Adrenal gland (tissue), 12 donors: ENCODE results near the gene CXorf49B. TPM values are rescaled to one million over a fixed set of nuclear protein-coding genes. Genes with fewer than 3 reads are reported as not detected.

Experiments used
- DNase-seq, 7 donors: peaks; one replicate each; pipeline ENCODE4 v3.0.0-alpha.2; 2019 to 2020
- H3K27ac ChIP-seq, 5 donors: fragments of 200-600 bp; sonication (generic) in 4 of 5; 1 replicate in 3 of 5; 2 replicates in 2 of 5; pipeline versions ENCODE4 v1.5.1 to v1.8.0; 2016 to 2020; ENCODE audit warnings: mild to moderate bottlenecking in 1 of 5
- H3K27me3 ChIP-seq: fragments of 200-600 bp; 2 replicates; pipeline ENCODE4 v1.8.0; 2021
- H3K36me3 ChIP-seq, 2 donors: fragments of 200-600 bp; replicated peaks in 1 of 2; 1 replicate in 1 of 2; 2 replicates in 1 of 2; pipeline versions ENCODE4 v1.5.1 to v1.8.0; 2018 to 2022
- H3K4me1 ChIP-seq, 2 donors: fragments of 200-600 bp; replicated peaks in 1 of 2; 1 replicate in 1 of 2; 2 replicates in 1 of 2; pipeline versions ENCODE4 v1.5.1 to v1.8.0; 2018 to 2021
- H3K4me3 ChIP-seq, 4 donors: fragments of 200-600 bp; sonication (generic) in 3 of 4; one replicate each; pipeline ENCODE4 v1.5.1; 2016 to 2018
- H3K9me3 ChIP-seq, 3 donors: fragments of 200-600 bp; sonication (generic) in 1 of 3; replicated peaks in 1 of 3; 1 replicate in 2 of 3; 2 replicates in 1 of 3; pipeline versions ENCODE4 v1.5.1 to v1.8.0; 2016 to 2021
- POLR2A ChIP-seq, 2 donors: fragments of 450-650 bp; IDR thresholded peaks; one replicate each; pipeline ENCODE4 v1.6.1; 2017; ENCODE audit warnings: antibody characterized with exemption in 2 of 2, mild to moderate bottlenecking in 2 of 2, moderate library complexity in 1 of 2
- WGBS, 4 donors: extraction: QIAGEN DNeasy Blood & Tissue Kit in 2 of 4; methylation state at CpG; one replicate each; pipeline versions ENCODE4 v1.1.5 to v1.1.7; 2013 to 2017; 5-methylcytosine and 5-hydroxymethylcytosine counted together
- intact Hi-C, 2 donors: fragments of 100-400 bp; cut with DNase I; formaldehyde crosslinking; loops; one replicate each; pipeline versions ENCODE4 v1.14.1 to v1.15.0; 2022 to 2023
- polyA plus RNA-seq, 3 donors: library from polyadenylated mRNA; stranded (reverse); fragments of 200-250 nt in 2 of 3; fragments of 350-450 nt in 1 of 3; fragmentation: Illumina TruSeq in 1 of 3; extraction: RNeasy Lipid Tissue Mini Kit (QIAGEN cat#74804) in 1 of 3; gene quantifications; one replicate each; pipeline ENCODE4 v1.2.3, GENCODE V29; 2013 to 2014
- small RNA-seq, 2 donors: library from RNA; depleted of rRNA; stranded (forward); fragments of <200 nt; gene quantifications; one replicate each; pipeline ENCODE3, GENCODE V24; 2016
- total RNA-seq, 9 donors: library from RNA; depleted of rRNA in 4 of 9; stranded (reverse); fragments of >200 nt in 4 of 9; fragments of 120-200 nt in 1 of 9; fragmentation: NEBNext Ultra II Directional in 1 of 9; extraction: Animal tissue kit (Norgen Biotek cat#: 25700) in 1 of 9; gene quantifications; one replicate each; pipeline versions ENCODE4 v1.1.0 to v1.2.4, GENCODE V29; 2013 to 2023
- TF ChIP-seq, protein P1 (sequence below), 6 experiments: fragments of 450-650 bp in 4 of 6; fragments of 200-600 bp in 2 of 6; sonication (generic) in 1 of 6; IDR thresholded peaks; 1 replicate in 5 of 6; 2 replicates in 1 of 6; pipeline versions ENCODE4 v1.5.1 to v1.8.0; 2016 to 2021; ENCODE audit warnings: antibody characterized with exemption in 6 of 6, mild to moderate bottlenecking in 2 of 6, moderate library complexity in 1 of 6
- donor health status: healthy with polysubstance abuse.
- donor health status: Bipolar disorder and iron deficiency.
- donor health status: DM: yes; HTN: yes; CAD: no.
- donor health status: DM: no; HTN: no; CAD: no.
- donor health status: DM: no; HTN: no; CAD: no.
- donor health status: DM: yes; HTN: yes; CAD: no.

Gene CXorf49B
- total and polyA plus RNA-seq, 12 donors = not detected

- no peak for DNase-seq
- 81 to 85% (median 82%) methylated on average over 11 to 25 of the region's 25 CpGs; no CpG with 5 or more reads in 1 of the 4 donors for WGBS, 4 donors
Observed at GRCh38 chrX:71814123-71814912, 51.2 kb downstream of the CXorf49B start.

GRCh38 chrX:71815121-71815905 is 52.2 kb downstream of the CXorf49B start:
- no peak overlapping the region for H3K27ac ChIP-seq
- no peak overlapping the region for H3K4me3 ChIP-seq
- intact Hi-C loops = no loop called here
- H3K4me1 ChIP-seq = no peaks in the 10 kb centered on the region
- peaks cover 24% of the 10 kb centered on the region for H3K27me3 ChIP-seq
- no peak for DNase-seq
- no peaks in the 10 kb centered on the region for H3K36me3 ChIP-seq
- H3K9me3 ChIP-seq = no peaks in the 10 kb centered on the region
- 74 to 79% (median 76%) methylated on average over 3 to 14 of the region's 14 CpGs for WGBS, 4 donors
- TF ChIP-seq, protein P1, sequence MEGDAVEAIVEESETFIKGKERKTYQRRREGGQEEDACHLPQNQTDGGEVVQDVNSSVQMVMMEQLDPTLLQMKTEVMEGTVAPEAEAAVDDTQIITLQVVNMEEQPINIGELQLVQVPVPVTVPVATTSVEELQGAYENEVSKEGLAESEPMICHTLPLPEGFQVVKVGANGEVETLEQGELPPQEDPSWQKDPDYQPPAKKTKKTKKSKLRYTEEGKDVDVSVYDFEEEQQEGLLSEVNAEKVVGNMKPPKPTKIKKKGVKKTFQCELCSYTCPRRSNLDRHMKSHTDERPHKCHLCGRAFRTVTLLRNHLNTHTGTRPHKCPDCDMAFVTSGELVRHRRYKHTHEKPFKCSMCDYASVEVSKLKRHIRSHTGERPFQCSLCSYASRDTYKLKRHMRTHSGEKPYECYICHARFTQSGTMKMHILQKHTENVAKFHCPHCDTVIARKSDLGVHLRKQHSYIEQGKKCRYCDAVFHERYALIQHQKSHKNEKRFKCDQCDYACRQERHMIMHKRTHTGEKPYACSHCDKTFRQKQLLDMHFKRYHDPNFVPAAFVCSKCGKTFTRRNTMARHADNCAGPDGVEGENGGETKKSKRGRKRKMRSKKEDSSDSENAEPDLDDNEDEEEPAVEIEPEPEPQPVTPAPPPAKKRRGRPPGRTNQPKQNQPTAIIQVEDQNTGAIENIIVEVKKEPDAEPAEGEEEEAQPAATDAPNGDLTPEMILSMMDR (IDR thresholded peaks at IDR 0.05) = no peak
- no peak for TF ChIP-seq POLR2A (IDR thresholded peaks at IDR 0.05)

More at GRCh38 chrX:71814123-71814912, 51.2 kb downstream of the CXorf49B start:
- no peak overlapping the region for H3K4me3 ChIP-seq
- intact Hi-C loops = no loop called here
- H3K4me1 ChIP-seq = no peaks in the 10 kb centered on the region
- TF ChIP-seq, protein P1 (IDR thresholded peaks at IDR 0.05) = no peak
- TF ChIP-seq POLR2A (IDR thresholded peaks at IDR 0.05) = no peak
- H3K27me3 ChIP-seq = peaks cover 24% of the 10 kb centered on the region
- no peak overlapping the region for H3K27ac ChIP-seq
- no peaks in the 10 kb centered on the region for H3K9me3 ChIP-seq
- no peaks in the 10 kb centered on the region for H3K36me3 ChIP-seq

DNA sequence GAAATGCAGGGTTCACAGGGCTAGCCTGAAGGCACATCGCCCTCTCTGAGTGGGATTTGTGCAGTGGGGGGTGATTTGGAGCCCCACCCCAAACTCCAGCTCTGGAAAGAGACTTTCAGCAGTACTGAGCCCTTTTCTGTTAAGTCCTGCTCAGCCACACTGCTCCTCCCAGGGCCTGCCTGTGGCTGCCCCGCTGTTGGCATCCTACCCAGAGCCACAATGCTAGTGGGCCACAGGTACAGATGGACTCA is 52.7 kb downstream of the CXorf49B start:
- H3K27me3 ChIP-seq = peaks cover 24% of the 10 kb centered on the region
- no peaks in the 10 kb centered on the region for H3K9me3 ChIP-seq
- intact Hi-C loops = no loop called here
- no peaks in the 10 kb centered on the region for H3K4me1 ChIP-seq
- no peak overlapping the region for H3K27ac ChIP-seq
- WGBS, 4 donors = 40 to 53% (median 42%) methylated on average over 1 to 2 of the region's 2 CpGs; no CpG with 5 or more reads in 1 of the 4 donors
- H3K4me3 ChIP-seq = no peak overlapping the region
- TF ChIP-seq POLR2A (IDR thresholded peaks at IDR 0.05) = no peak
- TF ChIP-seq, protein P1 (IDR thresholded peaks at IDR 0.05) = no peak
- DNase-seq = no peak
- H3K36me3 ChIP-seq = no peaks in the 10 kb centered on the region

Small RNAs within 50 kb of the gene (small RNA-seq; reads per million reads assigned to genes)
- gene BX276092.1 = 0 reads per million in 2 donors
- 0 reads per million in 2 donors for gene BX276092.6
- 0 reads per million in 2 donors for gene BX276092.8

Other genes with a start within 250 kb of the CXorf49B start
- 100 to 1,000 TPM in 6 of 9 donors, 10 to 100 TPM in 3; 38.0 to 164 (median 104) TPM for gene OGT, start 230.2 kb upstream of the CXorf49B start, total RNA-seq
- 100 to 1,000 TPM in 1 of 3 donors, 10 to 100 TPM in 2; 38.6 to 127 (median 77.0) TPM for gene OGT, start 230.2 kb upstream of the CXorf49B start, polyA plus RNA-seq
- gene GCNA, start 184.9 kb upstream of the CXorf49B start, total RNA-seq = 1 to 10 TPM in 7 of 9 donors, under 1 TPM in 2; 0.18 to 6.6 (median 1.8) TPM
- 10 to 100 TPM in 1 of 3 donors, 1 to 10 TPM in 2; 1.9 to 23.3 (median 2.6) TPM for gene GCNA, start 184.9 kb upstream of the CXorf49B start, polyA plus RNA-seq
- gene CXCR3, start 144.8 kb upstream of the CXorf49B start, total RNA-seq = under 1 TPM in 5 of 9 donors, not detected in 4; 0.27 to 0.79 (median 0.39) TPM
- 1 to 10 TPM in 2 of 3 donors, under 1 TPM in 1; 0.20 to 1.6 (median 1.1) TPM for gene CXCR3, start 144.8 kb upstream of the CXorf49B start, polyA plus RNA-seq
- gene CXorf49, start 45.1 kb upstream of the CXorf49B start, total RNA-seq = not detected
- gene CXorf49, start 45.1 kb upstream of the CXorf49B start, polyA plus RNA-seq = not detected
- gene NHSL2, start 147.5 kb downstream of the CXorf49B start, total RNA-seq = 10 to 100 TPM in 2 of 9 donors, 1 to 10 TPM in 7; 3.6 to 18.2 (median 5.0) TPM
- 1 to 10 TPM; 1.3 to 7.6 (median 3.1) TPM for gene NHSL2, start 147.5 kb downstream of the CXorf49B start, polyA plus RNA-seq